ENCODE results near the gene RNF38. TPM values are rescaled to one million over a fixed set of nuclear protein-coding genes. Genes with fewer than 3 reads are reported as not detected.
"Not testable (repeated sequence)": the region's sequence is repeated elsewhere in the genome, so short reads cannot be mapped to it uniquely, and the experiment has no call there.

The RNF38 gene
- total and polyA plus RNA-seq, 2 donors = 32.3 to 37.3 TPM

GRCh38 chr9:36337002-36337401, 63.1 kb downstream of the RNF38 start:
- H3K4me3 ChIP-seq (ENCODE audit: low read depth, low read length) = no peak overlapping the region
- peaks cover 13% of the 10 kb centered on the region for H3K36me3 ChIP-seq (ENCODE audit: insufficient read depth)
- DNase-seq (ENCODE audit: extremely low spot score) = no peak
- WGBS = 88% methylated on average over 2 of the region's 2 CpGs
- no peaks in the 10 kb centered on the region for H3K4me1 ChIP-seq (ENCODE audit: insufficient read depth)
- H3K27ac ChIP-seq (ENCODE audit: low read depth) = no peak overlapping the region

- Histone ChIP-seq H3K36me3 (ENCODE audit: insufficient read depth) (peaks cover 12% of the 10 kb centered on the region), H3K27ac (ENCODE audit: low read depth) (no peak overlapping the region), H3K4me1 (ENCODE audit: insufficient read depth) (no peaks in the 10 kb centered on the region), H3K4me3 (ENCODE audit: low read depth, low read length) (no peak overlapping the region)
- WGBS = 56% methylated on average over 3 of the region's 3 CpGs
- DNase-seq (ENCODE audit: extremely low spot score) = no peak
Measured at GRCh38 chr9:36336131-36336907, 63.8 kb downstream of the RNF38 start.

DNA sequence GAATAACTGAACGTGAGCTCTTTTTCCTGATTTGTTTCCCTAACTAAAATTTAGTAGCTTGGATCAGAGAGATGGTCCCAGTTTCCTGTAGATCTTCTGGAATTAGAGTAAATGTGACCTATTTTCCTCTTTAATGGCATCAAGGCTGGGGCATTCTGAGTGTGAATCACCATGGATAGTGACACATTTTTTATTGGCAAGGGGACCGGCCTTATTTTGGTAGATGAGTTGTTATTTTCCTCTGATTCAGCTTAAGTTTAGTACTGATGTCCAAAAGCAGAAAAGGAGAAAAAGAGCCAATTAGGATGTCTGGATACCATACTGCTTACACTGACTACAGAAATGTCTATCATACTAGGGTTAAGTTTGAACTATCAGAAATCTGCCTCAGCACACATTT, 68.1 kb downstream of the RNF38 start:
- no peak overlapping the region for H3K27ac ChIP-seq (ENCODE audit: low read depth)
- 52% methylated on average over 2 of the region's 2 CpGs for WGBS
- peaks cover 6% of the 10 kb centered on the region for H3K36me3 ChIP-seq (ENCODE audit: insufficient read depth)
- no peaks in the 10 kb centered on the region for H3K4me1 ChIP-seq (ENCODE audit: insufficient read depth)
- H3K4me3 ChIP-seq (ENCODE audit: low read depth, low read length) = no peak overlapping the region
- no peak for DNase-seq (ENCODE audit: extremely low spot score)

DNA sequence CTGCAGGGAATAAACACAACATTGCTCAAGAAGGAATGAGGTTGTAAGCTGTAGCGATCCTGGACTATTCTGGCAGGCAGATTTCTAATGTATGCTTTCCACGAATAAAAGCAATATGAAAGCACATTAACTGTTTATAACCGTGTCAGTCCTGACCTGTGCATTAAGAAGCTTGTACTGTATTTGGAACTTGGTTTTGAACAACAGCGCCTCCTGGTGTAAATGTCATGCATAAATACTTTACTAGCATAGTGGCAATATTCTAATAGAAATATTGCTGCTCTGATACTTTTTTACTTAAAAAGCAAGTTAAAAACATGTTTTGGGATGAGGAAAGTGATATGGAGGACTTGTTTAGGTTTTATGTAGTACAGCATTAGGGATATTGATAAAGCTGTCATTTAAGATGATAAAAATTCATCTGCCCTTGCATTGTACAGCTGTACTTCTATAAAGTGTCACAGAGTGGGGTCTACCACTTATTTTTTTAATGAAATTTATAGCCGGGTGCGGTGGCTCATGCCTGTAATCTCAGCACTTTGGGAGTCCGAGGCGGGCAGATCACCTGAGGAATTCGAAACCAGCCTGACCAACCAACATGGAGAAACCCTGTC, 71.2 kb downstream of the RNF38 start:
- WGBS = 25% methylated on average over 9 of the region's 9 CpGs
- H3K36me3 ChIP-seq (ENCODE audit: insufficient read depth) = no peaks in the 10 kb centered on the region
- DNase-seq (ENCODE audit: extremely low spot score) = peak; percentile 64
- no peaks in the 10 kb centered on the region for H3K4me1 ChIP-seq (ENCODE audit: insufficient read depth)
- no peak overlapping the region for H3K4me3 ChIP-seq (ENCODE audit: low read depth, low read length)
- no peak overlapping the region for H3K27ac ChIP-seq (ENCODE audit: low read depth)

- Histone ChIP-seq H3K27ac (ENCODE audit: low read depth) (no peak overlapping the region), H3K4me1 (ENCODE audit: insufficient read depth) (no peaks in the 10 kb centered on the region), H3K4me3 (ENCODE audit: low read depth, low read length) (no peak overlapping the region), H3K36me3 (ENCODE audit: insufficient read depth) (no peaks in the 10 kb centered on the region)
- DNase-seq (ENCODE audit: extremely low spot score) = no peak
- 89% methylated on average over 24 of the region's 24 CpGs for WGBS
Measured at GRCh38 chr9:36325081-36325828, 74.8 kb downstream of the RNF38 start.

- no peak for DNase-seq (ENCODE audit: extremely low spot score)
- 93% methylated on average over 12 of the region's 12 CpGs for whole genome bisulfite sequencing
- no peak overlapping the region for H3K27ac ChIP-seq (ENCODE audit: low read depth)
- H3K4me1 ChIP-seq (ENCODE audit: insufficient read depth) = no peaks in the 10 kb centered on the region
- no peaks in the 10 kb centered on the region for H3K36me3 ChIP-seq (ENCODE audit: insufficient read depth)
- no peak overlapping the region for H3K4me3 ChIP-seq (ENCODE audit: low read depth, low read length)
Measured at GRCh38 chr9:36323926-36324325, 76.1 kb downstream of the RNF38 start.

DNA sequence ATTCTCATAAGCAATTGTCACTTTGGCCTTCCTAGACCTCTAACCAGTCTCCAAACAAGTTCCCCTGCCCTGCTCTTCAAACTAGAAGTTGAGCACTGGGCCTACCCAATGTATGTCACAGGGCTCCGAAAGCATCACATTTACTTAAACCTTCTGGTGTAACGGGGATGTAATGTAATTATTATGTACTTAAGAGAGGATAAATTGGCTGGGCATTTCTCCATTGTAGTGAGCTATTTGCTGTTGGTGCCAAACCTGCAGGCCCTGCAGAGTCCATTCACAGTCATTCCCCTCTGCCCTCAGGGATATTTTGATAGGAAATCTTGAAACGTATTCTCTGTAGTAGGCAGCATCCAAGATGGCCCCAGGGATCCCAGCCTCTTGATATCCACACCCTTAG, 77.6 kb downstream of the RNF38 start:
- Histone ChIP-seq H3K27ac (ENCODE audit: low read depth) (no peak overlapping the region), H3K36me3 (ENCODE audit: insufficient read depth) (no peaks in the 10 kb centered on the region), H3K4me1 (ENCODE audit: insufficient read depth) (no peaks in the 10 kb centered on the region), H3K4me3 (ENCODE audit: low read depth, low read length) (no peak overlapping the region)
- no peak for DNase-seq (ENCODE audit: extremely low spot score)
- 59% methylated on average over 3 of the region's 3 CpGs for WGBS

DNA sequence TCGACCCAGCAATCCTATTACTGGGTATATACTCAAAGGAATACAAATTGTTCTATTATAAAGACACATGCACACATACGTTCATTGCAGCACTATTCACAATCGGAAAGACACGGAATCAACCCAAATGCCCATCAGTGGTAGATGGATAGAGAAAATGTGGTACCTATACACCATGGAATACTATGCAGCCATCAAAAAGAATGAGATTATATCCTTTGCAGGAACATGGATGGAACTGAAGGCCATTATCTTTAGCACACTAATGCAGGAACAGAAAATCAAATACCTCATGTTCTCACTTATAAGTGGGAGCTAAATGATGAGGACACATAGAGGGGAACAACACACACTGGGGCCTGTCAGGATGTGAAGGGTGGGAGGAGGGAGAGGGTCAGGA, 78.2 kb downstream of the RNF38 start:
- not testable (repeated sequence) for DNase-seq (ENCODE audit: extremely low spot score); H3K36me3 ChIP-seq (ENCODE audit: insufficient read depth); H3K27ac ChIP-seq (ENCODE audit: low read depth); H3K4me1 ChIP-seq (ENCODE audit: insufficient read depth); H3K4me3 ChIP-seq (ENCODE audit: low read depth, low read length)
- WGBS = 92% methylated on average over 4 of the region's 4 CpGs

- 57% methylated on average over 5 of the region's 5 CpGs for WGBS
- DNase-seq (ENCODE audit: extremely low spot score) = no peak
- H3K4me1 ChIP-seq (ENCODE audit: insufficient read depth) = no peaks in the 10 kb centered on the region
Measured at GRCh38 chr9:36320466-36320865, 79.6 kb downstream of the RNF38 start.

GRCh38 chr9:36319806-36320205, 80.3 kb downstream of the RNF38 start:
- 44% methylated on average over 6 of the region's 6 CpGs for WGBS
- peak; percentile 74 for DNase-seq (ENCODE audit: extremely low spot score)
- no peak overlapping the region for H3K27ac ChIP-seq (ENCODE audit: low read depth)
- H3K4me1 ChIP-seq (ENCODE audit: insufficient read depth) = no peaks in the 10 kb centered on the region
- no peak overlapping the region for H3K4me3 ChIP-seq (ENCODE audit: low read depth, low read length)
- no peaks in the 10 kb centered on the region for H3K36me3 ChIP-seq (ENCODE audit: insufficient read depth)

More at GRCh38 chr9:36320466-36320865, 79.6 kb downstream of the RNF38 start:
- H3K27ac ChIP-seq (ENCODE audit: low read depth) = peak overlapping the region; percentile 55
- H3K4me3 ChIP-seq (ENCODE audit: low read depth, low read length) = no peak overlapping the region
- no peaks in the 10 kb centered on the region for H3K36me3 ChIP-seq (ENCODE audit: insufficient read depth)

GRCh38 chr9:36319183-36319582, 80.9 kb downstream of the RNF38 start:
- Histone ChIP-seq H3K27ac (ENCODE audit: low read depth) (peak overlapping the region; percentile 1), H3K4me3 (ENCODE audit: low read depth, low read length) (no peak overlapping the region), H3K36me3 (ENCODE audit: insufficient read depth) (no peaks in the 10 kb centered on the region), H3K4me1 (ENCODE audit: insufficient read depth) (no peaks in the 10 kb centered on the region)
- no peak for DNase-seq (ENCODE audit: extremely low spot score)
- 84% methylated on average over 7 of the region's 7 CpGs for WGBS

DNA sequence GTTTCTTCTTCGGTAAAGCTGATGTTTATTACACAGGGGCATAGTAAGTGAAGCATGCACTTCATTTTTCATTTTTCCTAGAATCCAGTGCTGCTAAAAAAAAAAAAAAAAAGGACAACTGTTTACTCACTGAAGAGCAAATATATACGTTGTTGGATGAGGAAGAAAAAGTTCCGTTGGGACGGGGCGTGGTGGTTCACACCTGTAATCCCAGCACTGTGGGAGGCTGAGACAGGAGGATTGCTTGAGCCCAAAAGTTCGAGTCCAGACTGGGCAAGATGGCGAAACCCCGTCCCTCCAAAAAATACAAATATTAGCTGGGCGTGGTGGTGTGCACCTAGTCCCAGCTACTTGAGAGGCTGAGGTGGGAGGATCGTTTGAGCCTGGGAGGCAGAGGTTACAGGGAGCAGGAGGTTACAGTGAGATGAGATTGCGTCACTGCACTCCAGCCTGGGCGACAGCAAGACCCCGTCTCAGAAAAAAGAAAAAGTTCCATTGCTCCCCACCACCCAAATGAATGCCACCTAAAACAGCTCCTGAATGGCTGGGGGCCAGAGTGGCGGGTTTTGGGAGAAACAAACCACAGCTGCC, 81.8 kb downstream of the RNF38 start:
- Histone ChIP-seq H3K4me3 (ENCODE audit: low read depth, low read length) (no peak overlapping the region), H3K27ac (ENCODE audit: low read depth) (no peak overlapping the region), H3K36me3 (ENCODE audit: insufficient read depth) (no peaks in the 10 kb centered on the region), H3K4me1 (ENCODE audit: insufficient read depth) (no peaks in the 10 kb centered on the region)
- WGBS = 87% methylated on average over 14 of the region's 14 CpGs
- no peak for DNase-seq (ENCODE audit: extremely low spot score)

GRCh38 chr9:36317766-36318165, 82.3 kb downstream of the RNF38 start:
- no peak for DNase-seq (ENCODE audit: extremely low spot score)

More at GRCh38 chr9:36317766-36318165, 82.3 kb downstream of the RNF38 start:
- 34% methylated on average over 6 of the region's 6 CpGs for WGBS
- Histone ChIP-seq H3K4me3 (ENCODE audit: low read depth, low read length) (no peak overlapping the region), H3K27ac (ENCODE audit: low read depth) (no peak overlapping the region), H3K4me1 (ENCODE audit: insufficient read depth) (no peaks in the 10 kb centered on the region), H3K36me3 (ENCODE audit: insufficient read depth) (no peaks in the 10 kb centered on the region)
